HL-60 (cell line): ENCODE data around the gene ZBTB7C.

ENCODE experiments used
- DNase-seq, 2 experiments: peaks; one replicate each; pipeline ENCODE4 v3.0.0-alpha.2; 2010 to 2020; ENCODE audit warnings: low read depth in 1 of 2, low spot score in 1 of 2
- H3K27ac ChIP-seq: fragments of 250-450 bp; sonication (Bioruptor Pico); replicated peaks from 2 replicates; pipeline ENCODE4 v1.5.1; 2020; ENCODE audit warnings: mild to moderate bottlenecking, moderate library complexity
- H3K27me3 ChIP-seq: fragments of 250-450 bp; sonication (Bioruptor Pico); 2 replicates; pipeline ENCODE4 v1.5.1; 2021; ENCODE audit warnings: mild to moderate bottlenecking, moderate library complexity; ENCODE audit not compliant: insufficient read depth, poor library complexity, severe bottlenecking
- H3K4me3 ChIP-seq: replicated peaks from 2 replicates; pipeline ENCODE4 v1.5.1; 2011; ENCODE audit warnings: mild to moderate bottlenecking, control low read depth, low read length; ENCODE audit not compliant: insufficient read depth
- GABPA ChIP-seq: IDR thresholded peaks from 2 replicates; pipeline ENCODE4 v1.6.1; 2012; ENCODE audit warnings: low read depth
- POLR2AphosphoS5 ChIP-seq: IDR thresholded peaks from 2 replicates; pipeline ENCODE4 v1.6.1; 2012; ENCODE audit warnings: low read depth
- REST ChIP-seq: IDR thresholded peaks from 2 replicates; pipeline ENCODE4 v1.6.1; 2012; ENCODE audit warnings: low read depth; ENCODE audit not compliant: insufficient replicate concordance
- SPI1 ChIP-seq: IDR thresholded peaks from 2 replicates; pipeline ENCODE4 v1.6.1; 2012; ENCODE audit warnings: low read depth, mild to moderate bottlenecking, borderline replicate concordance
- TF ChIP-seq, protein P1 (sequence below): IDR thresholded peaks from one replicate; pipeline ENCODE4 v1.5.1; 2011; ENCODE audit warnings: low read length, control low read depth, inconsistent platforms; ENCODE audit not compliant: insufficient read depth

ZBTB7C gene

GRCh38 chr18:48142353-48142752 lies 266.8 kb downstream of the ZBTB7C start:
- DNase-seq: no peak
- TF ChIP-seq REST (no peak), SPI1 (no peak), GABPA (no peak), POLR2AphosphoS5 (no peak)
- TF ChIP-seq, protein P1, sequence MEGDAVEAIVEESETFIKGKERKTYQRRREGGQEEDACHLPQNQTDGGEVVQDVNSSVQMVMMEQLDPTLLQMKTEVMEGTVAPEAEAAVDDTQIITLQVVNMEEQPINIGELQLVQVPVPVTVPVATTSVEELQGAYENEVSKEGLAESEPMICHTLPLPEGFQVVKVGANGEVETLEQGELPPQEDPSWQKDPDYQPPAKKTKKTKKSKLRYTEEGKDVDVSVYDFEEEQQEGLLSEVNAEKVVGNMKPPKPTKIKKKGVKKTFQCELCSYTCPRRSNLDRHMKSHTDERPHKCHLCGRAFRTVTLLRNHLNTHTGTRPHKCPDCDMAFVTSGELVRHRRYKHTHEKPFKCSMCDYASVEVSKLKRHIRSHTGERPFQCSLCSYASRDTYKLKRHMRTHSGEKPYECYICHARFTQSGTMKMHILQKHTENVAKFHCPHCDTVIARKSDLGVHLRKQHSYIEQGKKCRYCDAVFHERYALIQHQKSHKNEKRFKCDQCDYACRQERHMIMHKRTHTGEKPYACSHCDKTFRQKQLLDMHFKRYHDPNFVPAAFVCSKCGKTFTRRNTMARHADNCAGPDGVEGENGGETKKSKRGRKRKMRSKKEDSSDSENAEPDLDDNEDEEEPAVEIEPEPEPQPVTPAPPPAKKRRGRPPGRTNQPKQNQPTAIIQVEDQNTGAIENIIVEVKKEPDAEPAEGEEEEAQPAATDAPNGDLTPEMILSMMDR: no peak
- peaks cover 11% of the 10 kb centered on the region for H3K27me3 ChIP-seq
- H3K27ac ChIP-seq: no peak overlapping the region
- no peak overlapping the region for H3K4me3 ChIP-seq

DNA sequence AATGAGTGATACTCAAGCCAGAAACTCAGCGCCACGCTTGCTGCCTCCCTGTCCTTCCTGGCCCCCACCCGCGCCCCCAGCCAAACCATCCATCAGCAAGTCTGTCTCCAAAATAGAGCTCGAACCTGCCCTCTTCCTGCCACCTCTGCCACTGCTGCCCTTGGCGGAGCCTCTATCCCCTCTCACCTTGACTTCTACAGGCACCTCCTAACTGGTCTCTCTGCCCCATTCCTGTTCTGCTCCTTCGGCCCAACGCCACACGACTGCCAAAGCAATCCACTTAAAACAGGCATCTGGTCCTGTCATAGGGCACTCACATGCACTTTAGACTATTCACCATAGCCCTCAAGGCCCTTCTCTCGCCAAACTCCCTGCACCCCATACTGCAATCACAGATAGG lies 268.5 kb downstream of the ZBTB7C start:
- Histone ChIP-seq H3K4me3 (no peak overlapping the region), H3K27me3 (peaks cover 26% of the 10 kb centered on the region), H3K27ac (no peak overlapping the region)
- TF ChIP-seq REST (no peak), SPI1 (no peak), GABPA (no peak), POLR2AphosphoS5 (no peak)
- TF ChIP-seq, protein P1: no peak
- no peak for DNase-seq

DNA sequence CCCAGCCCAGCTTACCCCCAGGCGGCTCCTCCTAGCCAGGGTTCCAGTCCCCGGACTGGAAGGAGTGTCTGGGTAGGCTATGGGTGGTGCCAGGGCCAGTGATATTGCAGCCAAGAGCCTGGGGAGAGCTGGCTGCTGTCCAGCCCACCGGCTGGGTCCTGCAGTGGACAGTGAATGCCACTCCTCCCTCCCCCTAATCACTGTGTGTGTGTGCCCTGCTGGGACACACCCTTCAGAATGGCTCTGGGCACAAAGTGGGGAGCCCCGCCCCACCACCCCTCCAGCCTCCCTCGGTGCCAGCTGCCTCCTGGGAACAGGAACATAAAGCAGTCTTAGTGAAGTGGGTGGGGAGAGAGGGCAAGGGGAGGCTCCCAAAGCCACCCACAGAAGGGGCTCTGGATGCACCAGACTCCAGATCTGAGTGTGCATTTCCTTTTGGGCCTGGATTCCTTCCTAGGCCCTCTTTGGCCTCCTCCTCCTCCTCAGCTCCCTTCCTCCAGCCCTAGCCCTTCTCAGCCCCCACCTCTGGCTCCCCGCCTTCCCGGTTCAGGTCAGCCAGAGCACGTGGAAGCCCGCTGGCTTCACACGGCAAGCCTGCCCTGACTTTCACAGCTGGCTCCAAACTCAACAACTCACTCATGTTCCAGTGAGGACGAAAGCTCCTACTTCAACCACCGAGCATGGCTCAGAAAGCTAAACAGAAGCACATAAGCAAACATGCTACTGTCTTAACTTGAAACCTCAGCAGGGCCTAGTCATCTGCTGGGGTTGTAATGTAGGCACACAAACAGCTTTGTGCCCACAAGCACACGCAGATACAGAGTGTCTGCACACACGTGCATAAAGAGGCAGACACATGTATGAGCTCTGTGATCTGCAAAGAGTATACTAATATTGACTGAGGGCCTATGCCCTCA lies 269.5 kb downstream of the ZBTB7C start:
- H3K4me3 ChIP-seq: no peak overlapping the region
- peaks cover 36% of the 10 kb centered on the region for H3K27me3 ChIP-seq
- no peak for TF ChIP-seq GABPA
- no peak for TF ChIP-seq SPI1
- TF ChIP-seq REST: peak; percentile 22
- TF ChIP-seq POLR2AphosphoS5: no peak
- no peak overlapping the region for H3K27ac ChIP-seq
- no peak for DNase-seq
